OCI-LY3 (cell line): ENCODE results near the gene POLH.

Experiments
- CTCF ChIP-seq: fragments of 200-600, 300-600 bp; sonication (generic); IDR thresholded peaks from 2 replicates; pipeline ENCODE4 v1.5.1; 2014; ENCODE audit warnings: antibody characterized with exemption, low read length, low read depth
- EZH2phosphoT487 ChIP-seq: fragments of 200-600 bp; shearing (Covaris generic); IDR thresholded peaks from 2 replicates; pipeline ENCODE4 v1.6.1; 2018; ENCODE audit warnings: antibody characterized with exemption, mixed run types, low read depth

DNA sequence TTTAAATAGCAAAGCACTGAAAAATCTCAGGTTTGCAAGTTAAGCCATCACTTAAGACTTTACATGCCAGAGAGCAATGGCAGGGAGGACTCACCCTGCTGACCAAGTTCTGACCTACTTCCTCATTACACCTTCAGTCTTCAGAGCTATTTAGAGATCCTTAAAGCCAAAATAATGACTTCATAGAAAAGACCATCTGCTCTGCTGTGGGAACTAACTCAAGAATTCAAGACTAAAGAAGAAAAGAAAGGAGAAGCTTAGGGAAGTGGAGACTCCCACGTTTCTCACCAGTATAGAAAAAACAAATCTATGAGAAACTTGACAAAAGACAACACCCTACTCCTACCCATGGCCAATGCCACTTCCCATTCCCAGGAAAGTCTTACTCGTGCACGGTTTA lies 28.8 kb upstream of the POLH start:
- TF ChIP-seq CTCF = no peak
- no peak for TF ChIP-seq EZH2phosphoT487
